Measurements from ENCODE around the gene THOC2. TPM values are rescaled to one million over a fixed set of nuclear protein-coding genes. Genes with fewer than 3 reads are reported as not detected.

Gene THOC2
- total and polyA plus RNA-seq, 9 of the 15 experiments (the other 6 are each of a cell fraction or from before 2014, with no cell fraction given), result 131 to 234 (median 192) TPM

- POLR2A ChIA-PET, result no interaction called here
- CTCF ChIA-PET (ENCODE audit: low intra/inter-chr PET ratio), result interaction anchor here (0.6 kb wide), 1 partner anchor 1658 kb away, joined by 3 read pairs; no protein-coding TSS in a partner anchor
- DNase-seq (ENCODE audit: extremely low read depth in 1 of 4, low spot score in 3 of 4) (no peak), ATAC-seq (no peak), FAIRE-seq (no peak)
- intact Hi-C loops (cut with micrococcal nuclease), result no loop called here
- Histone ChIP-seq H3K4me2 (ENCODE audit: insufficient read depth, low read length) (no peak overlapping the region), H4K20me1 (replicated peaks; ENCODE audit: control insufficient read depth, insufficient read depth, low read length) (no peaks in the 10 kb centered on the region), H3K4me1 (replicated peaks in 1 of 2; ENCODE audit: control insufficient read depth in 2 of 2, insufficient read depth in 2 of 2, low read length in 2 of 2) (peaks cover 0 to 2% of the 10 kb centered on the region in 2 experiments; a peak in 2 of 5 replicates), H2AFZ (ENCODE audit: low read depth, low read length) (no peak overlapping the region), H3K4me3 (no peak overlapping the region), H3K27me3 (ENCODE audit: control insufficient read depth in 2 of 2, insufficient read depth in 2 of 2, low read length in 2 of 2) (no peaks in the 10 kb centered on the region), H3K27ac (ENCODE audit: extremely low read depth, low read depth, low read length) (no peak overlapping the region), H3K36me3 (ENCODE audit: control insufficient read depth, insufficient read depth, low read length) (no peaks in the 10 kb centered on the region), H3K9ac (ENCODE audit: insufficient read depth in 1 of 2, low read depth in 2 of 2, low read length in 2 of 2) (no peak overlapping the region), H3K79me2 (ENCODE audit: control insufficient read depth, insufficient read depth, low read length) (no peaks in the 10 kb centered on the region), H3K9me3 (replicated peaks; ENCODE audit: control insufficient read depth, insufficient read depth, low read depth, low read length) (no peaks in the 10 kb centered on the region), H3K9me1 (ENCODE audit: control insufficient read depth, insufficient read depth, low read length) (no peaks in the 10 kb centered on the region)
- TF ChIP-seq ZNF12 (CRISPR knock-in tag; IDR thresholded peaks at IDR 0.05) (no peak), SAFB (IDR thresholded peaks at IDR 0.05; ENCODE audit: borderline replicate concordance, low read depth, low read length) (no peak), ZNF561 (CRISPR knock-in tag; conservative IDR thresholded peaks at IDR 0.05) (no peak), ZNF586 (CRISPR knock-in tag; conservative IDR thresholded peaks at IDR 0.05) (no peak), ZNF778 (CRISPR knock-in tag; IDR thresholded peaks at IDR 0.05) (no peak), FOXJ3 (CRISPR knock-in tag; IDR thresholded peaks at IDR 0.05) (no peak), PHB (CRISPR knock-in tag; IDR thresholded peaks at IDR 0.05) (no peak), HDAC2 (IDR thresholded peaks at IDR 0.05) (no peak), HMGXB4 (CRISPR knock-in tag; IDR thresholded peaks at IDR 0.05) (no peak), ELF4 (CRISPR knock-in tag; IDR thresholded peaks at IDR 0.05) (no peak)
- TF ChIP-seq, protein P1, sequence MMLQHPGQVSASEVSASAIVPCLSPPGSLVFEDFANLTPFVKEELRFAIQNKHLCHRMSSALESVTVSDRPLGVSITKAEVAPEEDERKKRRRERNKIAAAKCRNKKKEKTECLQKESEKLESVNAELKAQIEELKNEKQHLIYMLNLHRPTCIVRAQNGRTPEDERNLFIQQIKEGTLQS (IDR thresholded peaks at IDR 0.05), result no peak
- TF ChIP-seq, protein P1 (CRISPR knock-in tag; conservative IDR thresholded peaks at IDR 0.05), result no peak
- no TSS peak for BruUV-seq (replicated peaks)
- in situ Hi-C loops (cut with MboI), result no loop called here
- WGBS (ENCODE audit: insufficient coverage, low coverage, missing lambda C conversion rate), result 59% methylated on average over 3 of the region's 3 CpGs
Observed at GRCh38 chrX:123739474-123739873, 6.6 kb upstream of the THOC2 start.
